Measurements from ENCODE around the gene SLC22A5. TPM values are rescaled to one million over a fixed set of nuclear protein-coding genes. Genes with fewer than 3 reads are reported as not detected.

Gene SLC22A5
- total RNA-seq, 1 experiment from 2014 or later: 3.6 TPM

- ChIA-PET POLR2A (interaction anchor here (0.7 to 2.8 kb wide), 2 partner anchors 11 to 29 kb away, joined by 4 to 10 read pairs; partner anchors contain the start of gene SLC22A4), CTCF (interaction anchor here (0.8 to 2.2 kb wide), 5 partner anchors 11 to 132 kb away, joined by 3 to 9 read pairs (median 4); no protein-coding TSS in a partner anchor)
- DNase-seq (ENCODE audit: low spot score) (peak; percentile 66), ATAC-seq (peak; percentile 85)
- Mint-ChIP-seq H3K36me3 (no peaks in the 10 kb centered on the region), H3K27me3 (ENCODE audit: low read depth) (no peaks in the 10 kb centered on the region), H3K4me1 (peaks cover 19% of the 10 kb centered on the region), H3K9me3 (no peaks in the 10 kb centered on the region), H3K27ac (peak overlapping the region; percentile 60), H3K4me3 (peak overlapping the region; percentile 34; the same call in 1 of the 2 replicates)
- TF ChIP-seq, protein P1, sequence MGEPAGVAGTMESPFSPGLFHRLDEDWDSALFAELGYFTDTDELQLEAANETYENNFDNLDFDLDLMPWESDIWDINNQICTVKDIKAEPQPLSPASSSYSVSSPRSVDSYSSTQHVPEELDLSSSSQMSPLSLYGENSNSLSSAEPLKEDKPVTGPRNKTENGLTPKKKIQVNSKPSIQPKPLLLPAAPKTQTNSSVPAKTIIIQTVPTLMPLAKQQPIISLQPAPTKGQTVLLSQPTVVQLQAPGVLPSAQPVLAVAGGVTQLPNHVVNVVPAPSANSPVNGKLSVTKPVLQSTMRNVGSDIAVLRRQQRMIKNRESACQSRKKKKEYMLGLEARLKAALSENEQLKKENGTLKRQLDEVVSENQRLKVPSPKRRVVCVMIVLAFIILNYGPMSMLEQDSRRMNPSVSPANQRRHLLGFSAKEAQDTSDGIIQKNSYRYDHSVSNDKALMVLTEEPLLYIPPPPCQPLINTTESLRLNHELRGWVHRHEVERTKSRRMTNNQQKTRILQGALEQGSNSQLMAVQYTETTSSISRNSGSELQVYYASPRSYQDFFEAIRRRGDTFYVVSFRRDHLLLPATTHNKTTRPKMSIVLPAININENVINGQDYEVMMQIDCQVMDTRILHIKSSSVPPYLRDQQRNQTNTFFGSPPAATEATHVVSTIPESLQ (CRISPR knock-in tag; IDR thresholded peaks at IDR 0.05): no peak
- TF ChIP-seq PRDM15 (CRISPR knock-in tag; IDR thresholded peaks at IDR 0.05): no peak
- TF ChIP-seq ZBTB21 (CRISPR knock-in tag; IDR thresholded peaks at IDR 0.05; ENCODE audit: borderline replicate concordance): no peak
- TF ChIP-seq NFE2L1 (CRISPR knock-in tag; IDR thresholded peaks at IDR 0.05): no peak
- TF ChIP-seq MYBL2 (CRISPR knock-in tag; IDR thresholded peaks at IDR 0.05): no peak
- TF ChIP-seq HMGA2 (CRISPR knock-in tag; IDR thresholded peaks at IDR 0.05): no peak
- no peak for TF ChIP-seq ATF2 (CRISPR knock-in tag; IDR thresholded peaks at IDR 0.05; ENCODE audit: borderline replicate concordance, low read depth)
- TF ChIP-seq GRHL2 (CRISPR knock-in tag; IDR thresholded peaks at IDR 0.05; ENCODE audit: insufficient replicate concordance, severe bottlenecking): no peak
- no peak for TF ChIP-seq USF1 (CRISPR knock-in tag; IDR thresholded peaks at IDR 0.05)
- TF ChIP-seq SOX15 (CRISPR knock-in tag; IDR thresholded peaks at IDR 0.05): no peak
- 0 out of 2 replicates have a peak, but pooled peaks have one; percentile 35 for TF ChIP-seq FOXP1 (CRISPR knock-in tag; IDR thresholded peaks at IDR 0.05; ENCODE audit: borderline replicate concordance)
- TF ChIP-seq, protein P2, sequence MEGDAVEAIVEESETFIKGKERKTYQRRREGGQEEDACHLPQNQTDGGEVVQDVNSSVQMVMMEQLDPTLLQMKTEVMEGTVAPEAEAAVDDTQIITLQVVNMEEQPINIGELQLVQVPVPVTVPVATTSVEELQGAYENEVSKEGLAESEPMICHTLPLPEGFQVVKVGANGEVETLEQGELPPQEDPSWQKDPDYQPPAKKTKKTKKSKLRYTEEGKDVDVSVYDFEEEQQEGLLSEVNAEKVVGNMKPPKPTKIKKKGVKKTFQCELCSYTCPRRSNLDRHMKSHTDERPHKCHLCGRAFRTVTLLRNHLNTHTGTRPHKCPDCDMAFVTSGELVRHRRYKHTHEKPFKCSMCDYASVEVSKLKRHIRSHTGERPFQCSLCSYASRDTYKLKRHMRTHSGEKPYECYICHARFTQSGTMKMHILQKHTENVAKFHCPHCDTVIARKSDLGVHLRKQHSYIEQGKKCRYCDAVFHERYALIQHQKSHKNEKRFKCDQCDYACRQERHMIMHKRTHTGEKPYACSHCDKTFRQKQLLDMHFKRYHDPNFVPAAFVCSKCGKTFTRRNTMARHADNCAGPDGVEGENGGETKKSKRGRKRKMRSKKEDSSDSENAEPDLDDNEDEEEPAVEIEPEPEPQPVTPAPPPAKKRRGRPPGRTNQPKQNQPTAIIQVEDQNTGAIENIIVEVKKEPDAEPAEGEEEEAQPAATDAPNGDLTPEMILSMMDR (IDR thresholded peaks at IDR 0.05): no peak
- TF ChIP-seq, protein P3, sequence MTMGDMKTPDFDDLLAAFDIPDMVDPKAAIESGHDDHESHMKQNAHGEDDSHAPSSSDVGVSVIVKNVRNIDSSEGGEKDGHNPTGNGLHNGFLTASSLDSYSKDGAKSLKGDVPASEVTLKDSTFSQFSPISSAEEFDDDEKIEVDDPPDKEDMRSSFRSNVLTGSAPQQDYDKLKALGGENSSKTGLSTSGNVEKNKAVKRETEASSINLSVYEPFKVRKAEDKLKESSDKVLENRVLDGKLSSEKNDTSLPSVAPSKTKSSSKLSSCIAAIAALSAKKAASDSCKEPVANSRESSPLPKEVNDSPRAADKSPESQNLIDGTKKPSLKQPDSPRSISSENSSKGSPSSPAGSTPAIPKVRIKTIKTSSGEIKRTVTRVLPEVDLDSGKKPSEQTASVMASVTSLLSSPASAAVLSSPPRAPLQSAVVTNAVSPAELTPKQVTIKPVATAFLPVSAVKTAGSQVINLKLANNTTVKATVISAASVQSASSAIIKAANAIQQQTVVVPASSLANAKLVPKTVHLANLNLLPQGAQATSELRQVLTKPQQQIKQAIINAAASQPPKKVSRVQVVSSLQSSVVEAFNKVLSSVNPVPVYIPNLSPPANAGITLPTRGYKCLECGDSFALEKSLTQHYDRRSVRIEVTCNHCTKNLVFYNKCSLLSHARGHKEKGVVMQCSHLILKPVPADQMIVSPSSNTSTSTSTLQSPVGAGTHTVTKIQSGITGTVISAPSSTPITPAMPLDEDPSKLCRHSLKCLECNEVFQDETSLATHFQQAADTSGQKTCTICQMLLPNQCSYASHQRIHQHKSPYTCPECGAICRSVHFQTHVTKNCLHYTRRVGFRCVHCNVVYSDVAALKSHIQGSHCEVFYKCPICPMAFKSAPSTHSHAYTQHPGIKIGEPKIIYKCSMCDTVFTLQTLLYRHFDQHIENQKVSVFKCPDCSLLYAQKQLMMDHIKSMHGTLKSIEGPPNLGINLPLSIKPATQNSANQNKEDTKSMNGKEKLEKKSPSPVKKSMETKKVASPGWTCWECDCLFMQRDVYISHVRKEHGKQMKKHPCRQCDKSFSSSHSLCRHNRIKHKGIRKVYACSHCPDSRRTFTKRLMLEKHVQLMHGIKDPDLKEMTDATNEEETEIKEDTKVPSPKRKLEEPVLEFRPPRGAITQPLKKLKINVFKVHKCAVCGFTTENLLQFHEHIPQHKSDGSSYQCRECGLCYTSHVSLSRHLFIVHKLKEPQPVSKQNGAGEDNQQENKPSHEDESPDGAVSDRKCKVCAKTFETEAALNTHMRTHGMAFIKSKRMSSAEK (CRISPR knock-in tag; IDR thresholded peaks at IDR 0.05; ENCODE audit: borderline replicate concordance): no peak
- TF ChIP-seq, protein P4, sequence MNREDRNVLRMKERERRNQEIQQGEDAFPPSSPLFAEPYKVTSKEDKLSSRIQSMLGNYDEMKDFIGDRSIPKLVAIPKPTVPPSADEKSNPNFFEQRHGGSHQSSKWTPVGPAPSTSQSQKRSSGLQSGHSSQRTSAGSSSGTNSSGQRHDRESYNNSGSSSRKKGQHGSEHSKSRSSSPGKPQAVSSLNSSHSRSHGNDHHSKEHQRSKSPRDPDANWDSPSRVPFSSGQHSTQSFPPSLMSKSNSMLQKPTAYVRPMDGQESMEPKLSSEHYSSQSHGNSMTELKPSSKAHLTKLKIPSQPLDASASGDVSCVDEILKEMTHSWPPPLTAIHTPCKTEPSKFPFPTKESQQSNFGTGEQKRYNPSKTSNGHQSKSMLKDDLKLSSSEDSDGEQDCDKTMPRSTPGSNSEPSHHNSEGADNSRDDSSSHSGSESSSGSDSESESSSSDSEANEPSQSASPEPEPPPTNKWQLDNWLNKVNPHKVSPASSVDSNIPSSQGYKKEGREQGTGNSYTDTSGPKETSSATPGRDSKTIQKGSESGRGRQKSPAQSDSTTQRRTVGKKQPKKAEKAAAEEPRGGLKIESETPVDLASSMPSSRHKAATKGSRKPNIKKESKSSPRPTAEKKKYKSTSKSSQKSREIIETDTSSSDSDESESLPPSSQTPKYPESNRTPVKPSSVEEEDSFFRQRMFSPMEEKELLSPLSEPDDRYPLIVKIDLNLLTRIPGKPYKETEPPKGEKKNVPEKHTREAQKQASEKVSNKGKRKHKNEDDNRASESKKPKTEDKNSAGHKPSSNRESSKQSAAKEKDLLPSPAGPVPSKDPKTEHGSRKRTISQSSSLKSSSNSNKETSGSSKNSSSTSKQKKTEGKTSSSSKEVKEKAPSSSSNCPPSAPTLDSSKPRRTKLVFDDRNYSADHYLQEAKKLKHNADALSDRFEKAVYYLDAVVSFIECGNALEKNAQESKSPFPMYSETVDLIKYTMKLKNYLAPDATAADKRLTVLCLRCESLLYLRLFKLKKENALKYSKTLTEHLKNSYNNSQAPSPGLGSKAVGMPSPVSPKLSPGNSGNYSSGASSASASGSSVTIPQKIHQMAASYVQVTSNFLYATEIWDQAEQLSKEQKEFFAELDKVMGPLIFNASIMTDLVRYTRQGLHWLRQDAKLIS (CRISPR knock-in tag; IDR thresholded peaks at IDR 0.05; ENCODE audit: borderline replicate concordance): no peak
- no peak for TF ChIP-seq GTF2I (CRISPR knock-in tag; conservative IDR thresholded peaks at IDR 0.05)
- TF ChIP-seq NR3C1 (CRISPR knock-in tag; conservative IDR thresholded peaks at IDR 0.05; ENCODE audit: low read depth): no peak
- 0 out of 2 replicates have a peak, but pooled peaks have one; percentile 26 for TF ChIP-seq SP1 (CRISPR knock-in tag; conservative IDR thresholded peaks at IDR 0.05)
Measured at GRCh38 chr5:132322266-132322665, 47.2 kb upstream of the SLC22A5 start.

All from WTC11 (cell line).